GM19438 (cell line): ENCODE data around the gene PTPMT1.
A peak's percentile ranks its signal among the peaks of the same experiment; 100 is the strongest.

Source experiments
- ATAC-seq: cut with Tn5 transposase; IDR thresholded peaks from one replicate; pipeline ENCODE4 v1.9.1; 2021; ENCODE audit warnings: low read depth; ENCODE audit not compliant: unreplicated experiment

Gene PTPMT1

DNA sequence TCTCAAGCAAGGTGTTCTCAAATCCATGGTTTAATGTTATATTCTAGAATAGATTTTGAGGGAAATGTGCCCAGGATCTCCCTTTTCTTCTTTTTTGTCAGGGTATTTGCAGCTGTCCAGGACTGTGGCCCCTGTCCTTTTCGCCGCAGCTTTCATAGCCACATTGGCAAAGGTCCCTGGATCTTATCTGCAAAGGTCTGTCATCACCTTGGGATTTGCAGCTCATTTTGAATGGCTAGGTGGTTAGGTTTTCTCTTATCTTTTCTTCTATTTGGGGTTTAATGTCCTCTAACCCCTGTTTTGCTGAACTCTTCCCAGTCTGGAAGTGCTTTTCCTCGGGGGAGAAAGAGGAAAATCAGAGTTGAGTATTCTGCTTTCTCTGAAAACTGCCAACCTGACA is 40.5 kb downstream of the PTPMT1 start:
- no peak for ATAC-seq

DNA sequence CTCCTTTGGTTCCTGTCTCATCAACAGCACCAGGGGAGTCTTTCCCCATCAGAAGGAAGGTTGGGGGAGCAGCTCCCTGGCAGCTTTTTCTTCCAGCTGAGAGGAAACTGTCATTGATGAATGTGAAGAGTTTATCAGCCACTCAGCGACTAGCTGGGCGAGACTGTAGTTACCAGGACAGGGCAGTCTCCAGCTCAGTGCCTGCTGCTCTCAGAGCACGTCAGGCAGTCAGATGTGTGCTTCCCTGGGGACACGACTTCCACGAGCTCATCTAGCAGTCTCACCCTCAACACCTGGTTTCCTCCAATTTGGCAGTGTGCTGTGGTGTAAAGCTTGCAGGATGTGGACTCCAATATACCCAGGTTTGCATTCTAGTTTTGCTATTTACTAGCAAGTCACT is 41.3 kb downstream of the PTPMT1 start:
- no peak for ATAC-seq

DNA sequence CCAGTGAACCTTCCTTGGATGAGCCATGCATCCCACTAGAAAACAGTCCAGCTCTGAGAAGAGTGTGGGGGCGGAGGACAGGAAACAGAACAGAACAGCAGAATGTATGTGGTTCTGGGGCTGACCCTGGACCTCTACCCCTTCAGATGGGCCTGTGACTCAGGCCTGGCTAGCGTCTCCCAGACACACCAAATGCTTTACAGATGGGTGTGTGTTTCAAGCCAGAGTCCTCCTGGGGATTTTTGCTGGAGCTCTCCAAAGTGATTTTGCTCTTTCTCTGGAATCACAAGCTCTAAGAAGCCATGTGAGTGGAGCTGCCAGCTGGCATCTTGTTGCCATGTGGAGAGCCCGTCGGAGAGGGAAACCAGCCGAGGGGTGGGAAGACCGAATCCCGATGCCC is 42.0 kb downstream of the PTPMT1 start:
- ATAC-seq, result no peak

DNA sequence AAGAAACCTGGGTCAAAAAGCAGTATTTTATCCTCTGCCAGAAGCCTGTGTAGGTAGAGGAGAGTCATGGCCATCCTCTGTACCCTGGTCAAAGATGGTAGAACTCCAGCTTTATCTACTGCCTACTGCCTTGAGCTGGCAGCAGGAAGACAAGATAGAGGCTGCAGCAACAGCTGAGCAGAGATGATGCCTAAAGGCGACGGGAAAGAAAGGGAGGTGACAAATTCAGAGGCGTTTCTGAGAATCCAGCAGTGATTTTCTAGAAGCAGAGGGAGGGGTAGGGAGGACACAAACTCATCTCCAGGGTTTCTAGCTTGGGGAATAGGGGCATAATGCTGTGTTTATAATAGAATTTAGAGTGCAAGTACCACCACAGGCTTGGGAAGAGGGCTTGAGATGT is 44.3 kb downstream of the PTPMT1 start:
- ATAC-seq, result no peak

DNA sequence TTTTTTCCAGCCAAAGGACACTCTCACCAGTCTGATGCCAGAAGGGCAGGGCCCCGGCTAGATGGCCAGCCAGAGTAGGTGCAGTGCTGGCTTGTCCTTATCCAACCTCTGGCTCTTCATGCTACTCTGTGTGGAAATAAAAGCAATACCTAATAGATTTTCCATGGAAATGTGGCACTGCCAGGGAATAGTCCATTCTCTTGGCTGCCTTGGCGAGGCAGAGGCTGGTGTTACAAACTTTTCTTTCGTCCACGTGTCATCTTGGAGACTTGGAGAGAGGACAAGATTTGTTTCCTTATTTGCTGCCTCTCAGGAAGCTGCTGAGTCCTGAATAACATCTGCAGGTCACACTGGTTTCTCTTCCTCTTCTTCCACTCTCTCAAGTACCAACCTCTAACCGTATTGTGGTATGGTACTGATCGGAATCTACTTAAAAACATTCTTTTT is 46.0 kb downstream of the PTPMT1 start:
- peak; percentile 79 for ATAC-seq

DNA sequence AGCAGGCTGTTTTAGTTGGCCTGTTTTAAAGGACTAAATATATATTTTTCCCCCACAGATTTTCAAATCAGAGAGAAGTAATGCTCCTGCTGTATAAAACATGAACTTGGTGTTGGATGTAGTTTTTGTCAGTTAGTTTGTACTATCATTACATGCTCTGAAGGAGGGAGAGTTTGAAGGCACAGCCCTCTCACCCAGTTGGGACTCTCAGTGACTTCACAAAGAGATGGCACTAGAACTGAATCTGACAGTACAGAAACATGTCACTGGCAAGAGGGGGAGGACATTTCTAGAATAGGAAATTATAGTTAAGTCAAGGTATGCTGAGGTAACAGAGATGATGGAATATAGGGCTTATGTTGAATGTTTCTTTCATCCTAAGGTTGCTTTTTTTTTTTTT is 49.9 kb downstream of the PTPMT1 start:
- ATAC-seq, result no peak

DNA sequence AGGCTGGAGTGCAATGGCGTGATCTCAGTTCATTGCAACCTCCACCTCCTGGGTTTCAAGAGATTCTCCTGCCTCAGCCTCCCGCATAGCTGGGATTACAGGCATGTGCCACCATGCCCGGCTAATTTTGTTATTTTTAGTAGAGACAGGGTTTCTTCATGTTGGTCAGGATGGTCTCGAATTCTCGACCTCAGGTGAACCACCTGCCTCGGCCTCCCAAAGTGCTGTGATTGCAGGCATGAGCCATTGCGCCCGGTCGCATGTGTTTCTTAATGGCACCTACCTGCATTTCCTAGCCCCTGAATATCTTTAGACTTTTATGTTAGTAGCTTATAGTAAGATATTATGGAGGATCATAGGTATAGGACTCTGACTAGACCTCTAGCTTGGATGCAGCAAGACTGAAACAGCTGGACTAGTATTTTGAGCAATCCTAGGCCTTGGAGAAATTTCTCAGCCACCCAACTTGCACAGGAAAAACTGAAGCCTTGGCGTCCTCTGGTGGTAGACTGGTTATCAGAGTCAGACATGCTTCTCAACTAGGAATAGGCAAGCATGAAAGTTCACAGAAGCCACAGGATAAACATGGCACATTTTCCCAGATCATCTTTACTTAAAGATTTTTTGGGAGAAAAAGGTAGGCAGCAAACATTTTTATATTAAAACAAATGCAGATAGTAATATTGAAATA is 51.5 kb downstream of the PTPMT1 start:
- ATAC-seq, result no peak

DNA sequence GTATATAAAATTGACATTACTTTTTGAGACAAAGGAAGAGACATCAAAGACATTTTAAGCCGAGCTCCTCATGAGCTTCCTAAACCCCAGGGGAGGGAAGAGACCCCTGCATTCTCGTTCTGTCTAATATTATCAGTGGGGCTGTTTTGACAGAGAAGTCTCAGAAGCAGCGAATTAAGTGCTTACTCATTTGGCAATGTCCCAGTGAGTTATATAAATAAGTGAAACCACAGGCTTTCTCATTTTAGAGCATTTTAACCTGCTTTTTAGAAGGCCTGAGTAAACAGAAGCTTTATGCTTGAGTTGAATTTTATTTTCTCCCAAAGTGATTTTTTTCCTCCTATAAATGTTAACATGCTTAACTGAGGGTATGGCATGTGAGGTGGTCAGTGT is 52.0 kb downstream of the PTPMT1 start:
- ATAC-seq, result no peak

DNA sequence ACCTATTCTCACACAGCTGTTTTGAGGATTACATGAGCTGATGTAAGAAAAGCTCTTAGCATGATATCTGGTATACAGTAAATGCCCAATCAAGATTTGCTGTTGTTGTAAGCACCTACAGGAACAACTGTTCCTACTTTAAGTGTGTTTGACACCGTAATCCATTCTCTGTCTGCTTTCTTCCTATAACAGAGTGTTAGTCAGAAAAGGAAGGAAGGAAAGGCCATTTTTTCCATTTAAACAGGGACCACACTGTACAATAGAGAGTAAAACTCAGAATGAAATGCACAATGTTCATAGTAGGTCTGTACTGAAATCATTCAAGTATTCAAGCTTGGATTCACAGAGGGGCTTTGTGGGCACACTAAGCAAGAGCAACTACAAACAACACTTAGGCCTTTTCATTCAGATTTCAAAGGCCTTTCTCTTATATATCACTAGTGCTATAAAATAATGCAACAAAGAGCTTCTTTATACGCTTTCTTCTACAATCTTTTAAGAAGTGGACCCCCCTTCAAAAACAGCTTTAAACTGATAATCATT is 55.5 kb downstream of the PTPMT1 start:
- ATAC-seq, result no peak
